Measurements from ENCODE around the gene ANGPTL2. TPM values are rescaled to one million over a fixed set of nuclear protein-coding genes. Genes with fewer than 3 reads are reported as not detected.

Gene ANGPTL2
- total RNA-seq, 1 donor from 2014 or later, result 17.5 TPM

- Histone ChIP-seq H3K4me2 (ENCODE audit: low read length) (peak overlapping the region; percentile 21), H4K20me1 (ENCODE audit: insufficient read depth, low read length) (no peaks in the 10 kb centered on the region), H3K79me2 (ENCODE audit: insufficient read depth, low read length) (no peaks in the 10 kb centered on the region), H3K4me3 (ENCODE audit: insufficient read depth, low read depth, low read length) (no peak overlapping the region), H3K9ac (ENCODE audit: low read length) (no peak overlapping the region), H3K27ac (ENCODE audit: low read depth, low read length) (no peak overlapping the region), H3K4me1 (ENCODE audit: insufficient read depth, low read length) (peaks cover 26% of the 10 kb centered on the region), H3K27me3 (ENCODE audit: insufficient read depth, low read length) (no peaks in the 10 kb centered on the region), H3K9me3 (ENCODE audit: insufficient read depth, low read depth, low read length) (no peaks in the 10 kb centered on the region), H3K36me3 (ENCODE audit: insufficient read depth, low read length) (no peaks in the 10 kb centered on the region), H2AFZ (ENCODE audit: low read depth, low read length) (no peak overlapping the region)
- Mint-ChIP-seq H3K27ac (ENCODE audit: unreplicated experiment) (peak overlapping the region; percentile 75), H3K9me3 (ENCODE audit: unreplicated experiment) (no peaks in the 10 kb centered on the region), H3K4me1 (ENCODE audit: low read depth, unreplicated experiment) (peaks cover 30% of the 10 kb centered on the region), H3K36me3 (ENCODE audit: low read depth, unreplicated experiment) (no peaks in the 10 kb centered on the region), H3K4me3 (ENCODE audit: unreplicated experiment) (no peak overlapping the region), H3K27me3 (ENCODE audit: low read depth, unreplicated experiment) (peaks cover 12% of the 10 kb centered on the region)
- TF ChIP-seq CTCF (IDR thresholded peaks at IDR 0.05; ENCODE audit: insufficient read depth, low read depth, low read length) (no peak), EZH2 (IDR thresholded peaks at IDR 0.05; ENCODE audit: insufficient read depth, low read length) (no peak)
- DNase-seq (ENCODE audit: low read depth) (no peak), FAIRE-seq (no peak)
Observed at GRCh38 chr9:127162864-127163365, 40.5 kb upstream of the ANGPTL2 start.

DNA sequence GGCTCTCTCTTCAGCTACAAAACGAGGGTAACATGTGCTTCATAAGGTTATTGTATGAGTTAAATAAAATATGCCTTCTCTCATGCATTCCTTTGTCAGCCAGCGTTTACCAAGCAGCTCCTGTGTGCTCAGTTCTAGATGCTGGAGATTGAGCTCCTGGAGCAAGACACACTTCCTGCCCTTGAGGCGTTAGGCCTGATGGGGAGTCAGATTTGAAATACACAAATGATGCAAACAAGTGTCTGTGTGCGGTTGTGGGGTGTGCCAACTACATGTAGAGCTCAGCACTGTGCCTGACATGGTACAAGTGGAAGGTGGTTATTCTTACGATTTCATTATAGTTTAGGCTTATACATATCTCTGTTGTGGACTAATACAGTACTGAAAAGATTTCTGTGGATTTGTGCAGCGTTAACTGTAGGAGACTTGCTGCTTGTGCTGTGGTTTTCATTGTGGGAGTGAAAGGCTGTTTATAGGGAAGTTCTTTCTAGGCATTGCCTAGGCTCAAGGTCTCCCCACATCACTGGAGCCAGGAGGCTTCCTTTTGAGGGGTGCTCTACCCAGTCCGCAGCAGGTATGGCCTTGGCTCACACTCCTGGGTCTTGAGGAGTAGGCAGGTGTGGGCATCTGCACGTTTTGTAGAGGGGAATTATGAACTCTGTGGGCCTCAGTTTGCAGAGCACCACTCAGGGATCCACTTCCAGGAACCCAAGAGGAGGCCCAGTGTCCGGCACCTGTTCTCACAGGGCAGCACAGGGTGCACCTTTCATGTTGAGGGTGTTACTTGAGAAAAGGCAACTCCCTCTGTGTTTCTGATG lies 39.8 kb upstream of the ANGPTL2 start:
- H3K36me3 ChIP-seq (ENCODE audit: insufficient read depth, low read length), result no peaks in the 10 kb centered on the region
- Mint-ChIP-seq H3K9me3 (ENCODE audit: unreplicated experiment) (no peaks in the 10 kb centered on the region), H3K36me3 (ENCODE audit: low read depth, unreplicated experiment) (no peaks in the 10 kb centered on the region), H3K27me3 (ENCODE audit: low read depth, unreplicated experiment) (peaks cover 6% of the 10 kb centered on the region), H3K4me3 (ENCODE audit: unreplicated experiment) (no peak overlapping the region), H3K27ac (ENCODE audit: unreplicated experiment) (no peak overlapping the region), H3K4me1 (ENCODE audit: low read depth, unreplicated experiment) (peaks cover 30% of the 10 kb centered on the region)
- H2AFZ ChIP-seq (ENCODE audit: low read depth, low read length), result no peak overlapping the region
- no peaks in the 10 kb centered on the region for H3K9me3 ChIP-seq (ENCODE audit: insufficient read depth, low read depth, low read length)
- H3K9ac ChIP-seq (ENCODE audit: low read length), result no peak overlapping the region
- H3K4me3 ChIP-seq (ENCODE audit: insufficient read depth, low read depth, low read length), result no peak overlapping the region
- no peaks in the 10 kb centered on the region for H3K79me2 ChIP-seq (ENCODE audit: insufficient read depth, low read length)
- no peak for FAIRE-seq
- DNase-seq (ENCODE audit: low read depth), result no peak
- peaks cover 26% of the 10 kb centered on the region for H3K4me1 ChIP-seq (ENCODE audit: insufficient read depth, low read length)
- TF ChIP-seq CTCF (IDR thresholded peaks at IDR 0.05; ENCODE audit: insufficient read depth, low read depth, low read length), result no peak
- TF ChIP-seq EZH2 (IDR thresholded peaks at IDR 0.05; ENCODE audit: insufficient read depth, low read length), result no peak
- H3K27me3 ChIP-seq (ENCODE audit: insufficient read depth, low read length), result no peaks in the 10 kb centered on the region
- H4K20me1 ChIP-seq (ENCODE audit: insufficient read depth, low read length), result no peaks in the 10 kb centered on the region
- no peak overlapping the region for H3K4me2 ChIP-seq (ENCODE audit: low read length)
- H3K27ac ChIP-seq (ENCODE audit: low read depth, low read length), result no peak overlapping the region

All from astrocyte (in vitro differentiated cells and primary cell).